HepG2 (cell line): Measurements from ENCODE around the gene PRSS8. TPM values are rescaled to one million over a fixed set of nuclear protein-coding genes. Genes with fewer than 3 reads are reported as not detected.
A peak's percentile ranks its signal among the peaks of the same experiment; 100 is the strongest.

Experiments
- ATAC-seq: fragments of 200-7000 bp; cut with Tn5 transposase; 3 replicates; pipeline ENCODE4 v1.9.1; 2020; ENCODE audit warnings: mild to moderate bottlenecking, moderate library complexity
- BruUV-seq: library from RNA; stranded (reverse); fragments of 400-500 nt; replicated peaks from 2 replicates; lab custom pipeline; 2021; lab: Mats Ljungman, UMichigan
- CTCF ChIA-PET: fragments of 300-600 bp; formaldehyde crosslinking; extraction: SDS; loops from one replicate; lab custom pipeline; 2021; ENCODE audit warnings: low total read pairs, inconsistent platforms, low intra/inter-chr PET ratio; lab: Yijun Ruan, JAX
- POLR2A ChIA-PET: fragments of 350-600 bp; sonication (Branson Sonifier 250); formaldehyde crosslinking; loops from one replicate; lab custom pipeline; 2020; ENCODE audit warnings: antibody characterized with exemption, inconsistent platforms; lab: Yijun Ruan, JAX
- DNase-seq: peaks from one replicate; pipeline ENCODE4 v3.0.0-alpha.2; 2015; ENCODE audit warnings: low spot score
- FAIRE-seq: peaks from 3 replicates; lab custom pipeline; 2011; peaks lifted over from hg19 to GRCh38; lab: Jason Lieb, UNC
- H2AFZ ChIP-seq: one replicate; pipeline ENCODE4 v1.6.1; 2011; ENCODE audit warnings: low read length, inconsistent platforms
- H3K27ac ChIP-seq: fragments of 300-600 bp; 3 replicates; pipeline ENCODE4 v1.8.0; 2011; ENCODE audit warnings: mixed run types, mild to moderate bottlenecking, mixed read lengths, low read length, inconsistent platforms; ENCODE audit not compliant: insufficient read depth; ENCODE audit errors: extremely low read length
- H3K27me3 ChIP-seq, 2 experiments: fragments of 200-600 bp in 1 of 2; 2 replicates in 1 of 2; 3 replicates in 1 of 2; pipeline versions ENCODE4 v1.6.0 to v1.8.0; 2011; ENCODE audit warnings: low read length in 2 of 2, mild to moderate bottlenecking in 2 of 2, moderate library complexity in 2 of 2, inconsistent platforms in 1 of 2; ENCODE audit not compliant: insufficient read depth in 2 of 2, control insufficient read depth in 1 of 2
- H3K36me3 ChIP-seq, 2 experiments: fragments of 200-600 bp in 1 of 2; replicated peaks in 1 of 2; 2 replicates in 1 of 2; 3 replicates in 1 of 2; pipeline versions ENCODE4 v1.5.1 to v1.8.0; 2011; ENCODE audit warnings: low read length in 2 of 2, inconsistent platforms in 1 of 2; ENCODE audit not compliant: insufficient read depth in 2 of 2, control insufficient read depth in 1 of 2
- H3K4me1 ChIP-seq: 2 replicates; pipeline ENCODE4 v1.5.1; 2012; ENCODE audit warnings: low read length, inconsistent platforms; ENCODE audit not compliant: insufficient read depth
- H3K4me2 ChIP-seq: 2 replicates; pipeline ENCODE4 v1.6.0; 2011; ENCODE audit warnings: low read depth, low read length, inconsistent platforms
- H3K4me3 ChIP-seq, 3 experiments: fragments of 200-600 bp in 1 of 3; sonication (generic), shearing (Covaris generic) in 1 of 3; replicated peaks in 1 of 3; 2 replicates each; pipeline ENCODE4 v1.5.1; 2011 to 2016; ENCODE audit warnings: low read length in 3 of 3, inconsistent platforms in 2 of 3, low read depth in 2 of 3, mild to moderate bottlenecking in 2 of 3, control low read depth in 1 of 3, mixed read lengths in 1 of 3; ENCODE audit not compliant: insufficient read depth in 1 of 3
- H3K79me2 ChIP-seq: one replicate; pipeline ENCODE4 v1.6.1; 2011; ENCODE audit warnings: low read length, inconsistent platforms; ENCODE audit not compliant: insufficient read depth
- H3K9ac ChIP-seq: 2 replicates; pipeline ENCODE4 v1.6.0; 2011; ENCODE audit warnings: mild to moderate bottlenecking, low read depth, low read length, inconsistent platforms; ENCODE audit not compliant: insufficient read depth
- H3K9me3 ChIP-seq: 2 replicates; pipeline ENCODE4 v1.5.1; 2012; ENCODE audit warnings: mild to moderate bottlenecking, low read length
- H4K20me1 ChIP-seq: 2 replicates; pipeline ENCODE4 v1.6.0; 2011; ENCODE audit warnings: inconsistent platforms, mild to moderate bottlenecking, low read length, moderate library complexity; ENCODE audit not compliant: insufficient read depth
- PITX1 ChIP-seq: sonication (generic); formaldehyde crosslinking; IDR thresholded peaks from 2 replicates; pipeline ENCODE4 v1.5.1; 2020; ENCODE audit warnings: mild to moderate bottlenecking, missing genetic modification reagents
- ZNF441 ChIP-seq: sonication (generic); formaldehyde crosslinking; IDR thresholded peaks from 2 replicates; pipeline ENCODE4 v1.7.0; 2021; ENCODE audit warnings: missing genetic modification reagents, borderline replicate concordance
- WGBS: methylation state at CpG from one replicate; pipeline ENCODE4 v1.1.6; 2017; ENCODE audit warnings: low lambda C conversion rate; 5-methylcytosine and 5-hydroxymethylcytosine counted together
- in situ Hi-C: cut with HindIII; loops from 2 replicates; pipeline ENCODE4 v1.10.0; 2017; ENCODE audit warnings: low pct_unique_long_range_greater_than_20kb; ENCODE audit not compliant: extremely low pct_ligation_motif_present
- intact Hi-C: fragments of 100-400 bp; cut with micrococcal nuclease; formaldehyde crosslinking; loops from one replicate; pipeline ENCODE4 v1.10.0; 2022; ENCODE audit not compliant: unreplicated experiment
- polyA plus RNA-seq, 8 experiments: library from polyadenylated mRNA; depleted of rRNA in 3 of 8; stranded (reverse) in 7 of 8; unstranded in 1 of 8; fragments of >200 nt; fragmentation: Illumina TruSeq in 4 of 8; extraction: Trizol in 4 of 8; gene quantifications; 2 replicates each; pipeline versions ENCODE4 v1.2.1 to v1.2.3, GENCODE V29; 2011 to 2016; ENCODE audit warnings: low read depth in 4 of 8, missing spikeins in 1 of 8, mixed read lengths in 1 of 8; ENCODE audit not compliant: insufficient read depth in 1 of 8
- total RNA-seq, 5 experiments: library from RNA; depleted of rRNA; stranded (reverse); fragments of >200 nt; fragmentation: Illumina TruSeq; extraction: Trizol; gene quantifications; 2 replicates each; pipeline ENCODE4 v1.2.3, GENCODE V29; 2016; ENCODE audit warnings: low read depth in 1 of 5
- TF ChIP-seq, protein P1 (sequence below): fragments of 450-650 bp; IDR thresholded peaks from 2 replicates; pipeline ENCODE4 v1.6.1; 2017; ENCODE audit warnings: mild to moderate bottlenecking

Gene PRSS8
- total and polyA plus RNA-seq, 2 of the 13 experiments (the other 11 are each of a cell fraction or from before 2014, with no cell fraction given): 2.6 to 7.2 TPM

DNA sequence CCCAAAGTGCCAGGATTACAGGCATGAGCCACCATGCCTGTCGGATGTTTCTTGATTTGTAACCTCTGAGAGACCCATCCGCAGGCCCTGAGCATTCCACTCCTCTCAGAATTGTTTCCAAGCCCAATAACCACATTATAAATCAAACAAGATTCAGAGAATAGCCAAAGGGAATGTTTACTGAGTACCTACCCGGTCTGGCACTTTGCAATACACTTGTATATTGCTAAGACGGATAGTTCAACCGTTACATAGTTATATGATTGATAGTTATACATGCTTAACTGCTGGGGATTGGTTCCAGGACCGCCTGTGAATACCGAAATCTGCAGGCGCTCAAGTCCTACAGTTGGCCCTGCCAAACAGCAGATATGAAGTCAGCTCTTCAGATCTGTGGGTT lies 21.1 kb downstream of the PRSS8 start:
- Histone ChIP-seq H3K27ac (peak overlapping the region; percentile 10), H3K4me2 (no peak overlapping the region; the same call in 1 of the 2 replicates), H3K27me3 (no peaks in the 10 kb centered on the region; a peak in 1 of 5 replicates), H3K9me3 (no peaks in the 10 kb centered on the region), H3K4me1 (peaks cover 45% of the 10 kb centered on the region), H3K4me3 (no peak overlapping the region), H3K79me2 (peaks cover 18% of the 10 kb centered on the region), H3K36me3 (peaks cover 21 to 35% of the 10 kb centered on the region in 2 experiments), H4K20me1 (0 out of 2 replicates have a peak, but pooled peaks cover 3% of the 10 kb centered on the region), H3K9ac (no peak overlapping the region), H2AFZ (no peak overlapping the region)
- ChIA-PET POLR2A (interaction anchor here (1.0 to 3.3 kb wide), 7 partner anchors 11 to 129 kb away, joined by 3 to 21 read pairs (median 4); partner anchors contain the start of gene HSD3B7), CTCF (no interaction called here)
- WGBS: 88% methylated on average over 8 of the region's 8 CpGs
- no peak for FAIRE-seq
- no peak for ATAC-seq
- no peak for DNase-seq
- TF ChIP-seq, protein P1, sequence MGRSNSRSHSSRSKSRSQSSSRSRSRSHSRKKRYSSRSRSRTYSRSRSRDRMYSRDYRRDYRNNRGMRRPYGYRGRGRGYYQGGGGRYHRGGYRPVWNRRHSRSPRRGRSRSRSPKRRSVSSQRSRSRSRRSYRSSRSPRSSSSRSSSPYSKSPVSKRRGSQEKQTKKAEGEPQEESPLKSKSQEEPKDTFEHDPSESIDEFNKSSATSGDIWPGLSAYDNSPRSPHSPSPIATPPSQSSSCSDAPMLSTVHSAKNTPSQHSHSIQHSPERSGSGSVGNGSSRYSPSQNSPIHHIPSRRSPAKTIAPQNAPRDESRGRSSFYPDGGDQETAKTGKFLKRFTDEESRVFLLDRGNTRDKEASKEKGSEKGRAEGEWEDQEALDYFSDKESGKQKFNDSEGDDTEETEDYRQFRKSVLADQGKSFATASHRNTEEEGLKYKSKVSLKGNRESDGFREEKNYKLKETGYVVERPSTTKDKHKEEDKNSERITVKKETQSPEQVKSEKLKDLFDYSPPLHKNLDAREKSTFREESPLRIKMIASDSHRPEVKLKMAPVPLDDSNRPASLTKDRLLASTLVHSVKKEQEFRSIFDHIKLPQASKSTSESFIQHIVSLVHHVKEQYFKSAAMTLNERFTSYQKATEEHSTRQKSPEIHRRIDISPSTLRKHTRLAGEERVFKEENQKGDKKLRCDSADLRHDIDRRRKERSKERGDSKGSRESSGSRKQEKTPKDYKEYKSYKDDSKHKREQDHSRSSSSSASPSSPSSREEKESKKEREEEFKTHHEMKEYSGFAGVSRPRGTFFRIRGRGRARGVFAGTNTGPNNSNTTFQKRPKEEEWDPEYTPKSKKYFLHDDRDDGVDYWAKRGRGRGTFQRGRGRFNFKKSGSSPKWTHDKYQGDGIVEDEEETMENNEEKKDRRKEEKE: no peak
- TF ChIP-seq ZNF441: 0 out of 2 replicates have a peak, but pooled peaks have one; percentile 32
- TF ChIP-seq PITX1 (CRISPR knock-in tag): 0 out of 2 replicates have a peak, but pooled peaks have one; percentile 5
- in situ Hi-C loops: no loop called here
- BruUV-seq: no TSS peak
- intact Hi-C loops: no loop called here
